Measurements from ENCODE around the gene IGSF10.

DNA sequence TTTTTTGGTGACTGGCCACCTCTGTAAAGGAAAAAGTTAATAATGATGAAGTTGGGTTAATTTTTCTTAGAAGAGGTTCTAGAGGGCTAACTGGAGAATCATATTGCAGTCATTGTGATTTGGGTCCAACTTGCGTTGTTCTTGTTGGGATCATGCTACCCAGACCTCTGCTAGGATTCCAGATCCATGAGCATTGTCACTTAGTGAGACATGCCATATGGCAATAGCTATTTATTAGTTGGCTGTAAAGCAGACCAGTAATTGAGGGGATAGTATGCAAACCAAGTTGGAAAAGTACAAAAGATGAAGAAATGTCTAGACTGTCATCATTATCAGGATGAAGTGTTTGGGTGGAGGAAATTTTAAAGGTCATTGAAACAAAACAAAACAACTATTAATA, 45.6 kb downstream of the IGSF10 start:
- TF ChIP-seq, protein P1, sequence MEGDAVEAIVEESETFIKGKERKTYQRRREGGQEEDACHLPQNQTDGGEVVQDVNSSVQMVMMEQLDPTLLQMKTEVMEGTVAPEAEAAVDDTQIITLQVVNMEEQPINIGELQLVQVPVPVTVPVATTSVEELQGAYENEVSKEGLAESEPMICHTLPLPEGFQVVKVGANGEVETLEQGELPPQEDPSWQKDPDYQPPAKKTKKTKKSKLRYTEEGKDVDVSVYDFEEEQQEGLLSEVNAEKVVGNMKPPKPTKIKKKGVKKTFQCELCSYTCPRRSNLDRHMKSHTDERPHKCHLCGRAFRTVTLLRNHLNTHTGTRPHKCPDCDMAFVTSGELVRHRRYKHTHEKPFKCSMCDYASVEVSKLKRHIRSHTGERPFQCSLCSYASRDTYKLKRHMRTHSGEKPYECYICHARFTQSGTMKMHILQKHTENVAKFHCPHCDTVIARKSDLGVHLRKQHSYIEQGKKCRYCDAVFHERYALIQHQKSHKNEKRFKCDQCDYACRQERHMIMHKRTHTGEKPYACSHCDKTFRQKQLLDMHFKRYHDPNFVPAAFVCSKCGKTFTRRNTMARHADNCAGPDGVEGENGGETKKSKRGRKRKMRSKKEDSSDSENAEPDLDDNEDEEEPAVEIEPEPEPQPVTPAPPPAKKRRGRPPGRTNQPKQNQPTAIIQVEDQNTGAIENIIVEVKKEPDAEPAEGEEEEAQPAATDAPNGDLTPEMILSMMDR (IDR thresholded peaks at IDR 0.05), result no peak
- TF ChIP-seq POLR2A (IDR thresholded peaks at IDR 0.05), result no peak
